Keratinocyte (primary cell): ENCODE data around the gene NUP214. TPM values are rescaled to one million over a fixed set of nuclear protein-coding genes. Genes with fewer than 3 reads are reported as not detected.

ENCODE experiments used
- DNase-seq: peaks from one replicate; pipeline ENCODE4 v3.0.0-alpha.2; 2011; ENCODE audit warnings: low read depth, missing footprints, low spot score
- FAIRE-seq: peaks from 2 replicates; lab custom pipeline; 2011; peaks lifted over from hg19 to GRCh38; lab: Jason Lieb, UNC
- H2AFZ ChIP-seq: 2 replicates; pipeline ENCODE4 v1.6.0; 2012; ENCODE audit warnings: low read length, control low read depth, inconsistent platforms; ENCODE audit not compliant: control insufficient read depth
- H3K27ac ChIP-seq: 2 replicates; pipeline ENCODE4 v1.5.1; 2011; ENCODE audit warnings: low read length; ENCODE audit not compliant: control insufficient read depth, insufficient read depth
- H3K27me3 ChIP-seq: 3 replicates; pipeline ENCODE4 v1.6.0; 2011; ENCODE audit warnings: low read length; ENCODE audit not compliant: control insufficient read depth, insufficient read depth; ENCODE audit errors: extremely low read depth
- H3K36me3 ChIP-seq, 2 experiments: 2 replicates in 1 of 2; 3 replicates in 1 of 2; pipeline ENCODE4 v1.5.1; 2011; ENCODE audit warnings: low read length in 2 of 2, mild to moderate bottlenecking in 1 of 2; ENCODE audit not compliant: control insufficient read depth in 2 of 2, insufficient read depth in 2 of 2; ENCODE audit errors: extremely low read depth in 1 of 2
- H3K4me1 ChIP-seq: 3 replicates; pipeline ENCODE4 v1.5.1; 2011; ENCODE audit warnings: low read length; ENCODE audit not compliant: control insufficient read depth, insufficient read depth; ENCODE audit errors: extremely low read depth
- H3K4me2 ChIP-seq: 3 replicates; pipeline ENCODE4 v1.6.0; 2011; ENCODE audit warnings: low read depth, low read length; ENCODE audit not compliant: control insufficient read depth, insufficient read depth; ENCODE audit errors: extremely low read depth
- H3K4me3 ChIP-seq, 3 experiments: fragments of 200-600 bp in 1 of 3; sonication (generic) in 1 of 3; 2 replicates in 2 of 3; 3 replicates in 1 of 3; pipeline ENCODE4 v1.5.1; 2011 to 2016; ENCODE audit warnings: low read length in 3 of 3, mild to moderate bottlenecking in 3 of 3, control low read depth in 2 of 3, inconsistent platforms in 1 of 3, low read depth in 1 of 3, mixed read lengths in 1 of 3, mixed run types in 1 of 3, moderate library complexity in 1 of 3; ENCODE audit not compliant: control insufficient read depth in 2 of 3, insufficient read depth in 2 of 3; ENCODE audit errors: extremely low read depth in 1 of 3
- H3K79me2 ChIP-seq: 2 replicates; pipeline ENCODE4 v1.6.0; 2012; ENCODE audit warnings: low read length; ENCODE audit not compliant: control insufficient read depth, insufficient read depth
- H3K9ac ChIP-seq: 3 replicates; pipeline ENCODE4 v1.6.0; 2011; ENCODE audit warnings: low read length; ENCODE audit not compliant: control insufficient read depth, insufficient read depth; ENCODE audit errors: extremely low read depth
- H3K9me1 ChIP-seq: 3 replicates; pipeline ENCODE4 v1.6.0; 2011; ENCODE audit warnings: low read length; ENCODE audit not compliant: control insufficient read depth, insufficient read depth; ENCODE audit errors: extremely low read depth
- H3K9me3 ChIP-seq: 2 replicates; pipeline ENCODE4 v1.5.1; 2012; ENCODE audit warnings: low read depth, low read length; ENCODE audit not compliant: control insufficient read depth
- H4K20me1 ChIP-seq: 3 replicates; pipeline ENCODE4 v1.6.0; 2011; ENCODE audit warnings: low read length; ENCODE audit not compliant: control insufficient read depth, insufficient read depth; ENCODE audit errors: extremely low read depth
- CTCF ChIP-seq, 3 experiments: IDR thresholded peaks in 1 of 3; conservative IDR thresholded peaks in 1 of 3; optimal IDR thresholded peaks in 1 of 3; 2 replicates in 2 of 3; 3 replicates in 1 of 3; pipeline versions ENCODE3 to v1.5.1; 2011; ENCODE audit warnings: low read length in 3 of 3, mild to moderate bottlenecking in 3 of 3, moderate library complexity in 2 of 3, control low read depth in 1 of 3, inconsistent platforms in 1 of 3; ENCODE audit not compliant: insufficient read depth in 2 of 3; ENCODE audit errors: extremely low read depth in 1 of 3
- EZH2 ChIP-seq: IDR thresholded peaks from one replicate; pipeline ENCODE4 v1.6.1; 2012; ENCODE audit warnings: inconsistent platforms, mild to moderate bottlenecking, low read length, moderate library complexity
- dilution Hi-C: fragments of 300-500 bp; cut with MboI; formaldehyde crosslinking; loops from one replicate; pipeline ENCODE4 v1.7.0; 2020; ENCODE audit warnings: low sequenced_read_pairs; ENCODE audit not compliant: extremely low pct_ligation_motif_present
- polyA plus RNA-seq, 5 experiments: library from polyadenylated mRNA; depleted of rRNA in 3 of 5; stranded (reverse) in 3 of 5; stranded (forward) in 1 of 5; unstranded in 1 of 5; fragments of >200 nt; gene quantifications; 1 replicate in 1 of 5; 2 replicates in 3 of 5; 3 replicates in 1 of 5; pipeline versions ENCODE4 v1.2.1 to v1.2.3, GENCODE V29; 2011 to 2012; ENCODE audit warnings: missing spikeins in 2 of 5, low read depth in 1 of 5, low replicate concordance in 1 of 5

Gene NUP214
- polyA plus RNA-seq, 1 donor (not counting 4 experiments of a cell fraction or from before 2014, with no cell fraction given): 7.3 TPM

- Histone ChIP-seq H3K79me2 (no peaks in the 10 kb centered on the region), H3K9me1 (no peaks in the 10 kb centered on the region), H3K4me3 (no peak overlapping the region), H3K9me3 (no peaks in the 10 kb centered on the region), H3K4me1 (peaks cover 11% of the 10 kb centered on the region), H3K9ac (no peak overlapping the region), H3K27me3 (no peaks in the 10 kb centered on the region), H3K4me2 (no peak overlapping the region), H3K36me3 (no peaks in the 10 kb centered on the region), H3K27ac (no peak overlapping the region), H4K20me1 (no peaks in the 10 kb centered on the region), H2AFZ (no peak overlapping the region)
- DNase-seq: no peak
- dilution Hi-C loops: no loop called here
- no peak for FAIRE-seq
- TF ChIP-seq CTCF (optimal IDR thresholded peaks at IDR 0.05 in 1 of 3, IDR thresholded peaks at IDR 0.05 in 1 of 3, conservative IDR thresholded peaks at IDR 0.05 in 1 of 3; ENCODE audit: extremely low read depth in 1 of 3, insufficient read depth in 2 of 3, low read length in 3 of 3) (no peak), EZH2 (no peak)
Measured at GRCh38 chr9:131253891-131254491, 128.6 kb downstream of the NUP214 start.

GRCh38 chr9:131254626-131255025 is 129.2 kb downstream of the NUP214 start:
- Histone ChIP-seq H3K4me1 (peaks cover 11% of the 10 kb centered on the region), H3K9me3 (no peaks in the 10 kb centered on the region), H3K9ac (no peak overlapping the region), H3K27ac (no peak overlapping the region), H3K9me1 (no peaks in the 10 kb centered on the region), H3K4me2 (no peak overlapping the region), H3K36me3 (no peaks in the 10 kb centered on the region), H2AFZ (no peak overlapping the region), H3K27me3 (no peaks in the 10 kb centered on the region), H3K4me3 (no peak overlapping the region), H4K20me1 (no peaks in the 10 kb centered on the region), H3K79me2 (no peaks in the 10 kb centered on the region)
- dilution Hi-C loops: no loop called here
- FAIRE-seq (no peak), DNase-seq (no peak)
- TF ChIP-seq EZH2 (no peak), CTCF (optimal IDR thresholded peaks at IDR 0.05 in 1 of 3, IDR thresholded peaks at IDR 0.05 in 1 of 3, conservative IDR thresholded peaks at IDR 0.05 in 1 of 3; ENCODE audit: extremely low read depth in 1 of 3, insufficient read depth in 2 of 3, low read length in 3 of 3) (no peak)
